SK-N-SH treated with all-trans-retinoic acid at 6 μM for 48 hours (cell line): ENCODE data around the gene GZMH.

Experiments used
- ATAC-seq: fragments of 200-7000 bp; cut with Tn5 transposase; 3 replicates; pipeline ENCODE4 v1.9.1; 2020; ENCODE audit warnings: mild to moderate bottlenecking, moderate library complexity
- BACH2 ChIP-seq: fragments of 250-450 bp; sonication (Bioruptor Pico); IDR thresholded peaks from 2 replicates; pipeline ENCODE4 v1.9.0; 2021; ENCODE audit warnings: mild to moderate bottlenecking, borderline replicate concordance
- CREB5 ChIP-seq: fragments of 250-450 bp; sonication (Bioruptor Pico); IDR thresholded peaks from 2 replicates; pipeline ENCODE4 v1.5.1; 2020; ENCODE audit warnings: low read depth, mild to moderate bottlenecking, moderate library complexity
- CSDC2 ChIP-seq: fragments of 250-450 bp; sonication (Bioruptor Pico); IDR thresholded peaks from 2 replicates; pipeline ENCODE4 v1.5.0; 2020; ENCODE audit warnings: mild to moderate bottlenecking, moderate library complexity
- ESRRG ChIP-seq: fragments of 250-450 bp; sonication (Bioruptor Pico); IDR thresholded peaks from 2 replicates; pipeline ENCODE4 v1.6.1; 2021; ENCODE audit warnings: mild to moderate bottlenecking
- GLIS3 ChIP-seq: fragments of 250-450 bp; sonication (Bioruptor Pico); IDR thresholded peaks from 2 replicates; pipeline ENCODE4 v1.5.0; 2020; ENCODE audit warnings: mild to moderate bottlenecking, moderate library complexity
- ISL1 ChIP-seq: fragments of 250-450 bp; sonication (Bioruptor Pico); IDR thresholded peaks from 2 replicates; pipeline ENCODE4 v2.1.2; 2022; ENCODE audit warnings: mild to moderate bottlenecking, moderate library complexity
- OSR1 ChIP-seq: fragments of 250-450 bp; sonication (Bioruptor Pico); IDR thresholded peaks from 2 replicates; pipeline ENCODE4 v1.8.0; 2022; ENCODE audit warnings: moderate library complexity, mild to moderate bottlenecking, inconsistent platforms
- PATZ1 ChIP-seq: fragments of 250-450 bp; sonication (Bioruptor Pico); IDR thresholded peaks from 2 replicates; pipeline ENCODE4 v1.8.0; 2020; ENCODE audit warnings: mild to moderate bottlenecking, moderate library complexity, borderline replicate concordance
- PPARA ChIP-seq: fragments of 250-450 bp; sonication (Bioruptor Pico); IDR thresholded peaks from 2 replicates; pipeline ENCODE4 v1.5.0; 2020; ENCODE audit warnings: mild to moderate bottlenecking, borderline replicate concordance
- RARB ChIP-seq: fragments of 250-450 bp; sonication (Bioruptor Pico); IDR thresholded peaks from 2 replicates; pipeline ENCODE4 v1.8.0; 2021; ENCODE audit warnings: mild to moderate bottlenecking, moderate library complexity
- SNAI2 ChIP-seq: fragments of 250-450 bp; sonication (Bioruptor Pico); IDR thresholded peaks from 2 replicates; pipeline ENCODE4 v1.5.0; 2020; ENCODE audit warnings: mild to moderate bottlenecking, moderate library complexity
- TCF4 ChIP-seq: fragments of 250-450 bp; sonication (Bioruptor Pico); IDR thresholded peaks from 2 replicates; pipeline ENCODE4 v1.8.0; 2021; ENCODE audit warnings: mild to moderate bottlenecking, moderate library complexity, borderline replicate concordance
- TOX ChIP-seq: fragments of 250-450 bp; sonication (Bioruptor Pico); IDR thresholded peaks from 2 replicates; pipeline ENCODE4 v1.8.0; 2021; ENCODE audit warnings: mild to moderate bottlenecking, moderate library complexity, borderline replicate concordance
- ZC3H10 ChIP-seq: fragments of 250-450 bp; sonication (Bioruptor Pico); IDR thresholded peaks from 2 replicates; pipeline ENCODE4 v1.5.1; 2021; ENCODE audit warnings: mild to moderate bottlenecking, moderate library complexity
- ZFP3 ChIP-seq: fragments of 250-450 bp; sonication (Bioruptor Pico); IDR thresholded peaks from 2 replicates; pipeline ENCODE4 v1.5.0; 2020; ENCODE audit warnings: mild to moderate bottlenecking, moderate library complexity
- ZFP30 ChIP-seq: fragments of 450-650 bp; formaldehyde crosslinking; IDR thresholded peaks from 2 replicates; pipeline ENCODE4 v1.5.0; 2022; ENCODE audit warnings: mild to moderate bottlenecking, moderate library complexity
- ZNF70 ChIP-seq: fragments of 450-650 bp; formaldehyde crosslinking; IDR thresholded peaks from 2 replicates; pipeline ENCODE4 v1.5.0; 2020; ENCODE audit warnings: mild to moderate bottlenecking, moderate library complexity
- ZNF8 ChIP-seq: fragments of 450-650 bp; formaldehyde crosslinking; IDR thresholded peaks from 2 replicates; pipeline ENCODE4 v1.5.0; 2020; ENCODE audit warnings: mild to moderate bottlenecking, moderate library complexity
- TF ChIP-seq, protein P1 (sequence below): fragments of 250-450 bp; sonication (Bioruptor Pico); IDR thresholded peaks from 2 replicates; pipeline ENCODE4 v1.5.0; 2020; ENCODE audit warnings: mild to moderate bottlenecking, moderate library complexity
- TF ChIP-seq, protein P2 (sequence below): fragments of 250-450 bp; sonication (Bioruptor Pico); IDR thresholded peaks from 2 replicates; pipeline ENCODE4 v1.8.0; 2021; ENCODE audit warnings: low read depth, mild to moderate bottlenecking, moderate library complexity, borderline replicate concordance
- TF ChIP-seq, protein P3 (sequence below): fragments of 250-450 bp; sonication (Bioruptor Pico); IDR thresholded peaks from 2 replicates; pipeline ENCODE4 v1.5.1; 2021; ENCODE audit warnings: mild to moderate bottlenecking, moderate library complexity

Gene GZMH

GRCh38 chr14:24613747-24614146 is 4.3 kb upstream of the GZMH start:
- TF ChIP-seq, protein P1, sequence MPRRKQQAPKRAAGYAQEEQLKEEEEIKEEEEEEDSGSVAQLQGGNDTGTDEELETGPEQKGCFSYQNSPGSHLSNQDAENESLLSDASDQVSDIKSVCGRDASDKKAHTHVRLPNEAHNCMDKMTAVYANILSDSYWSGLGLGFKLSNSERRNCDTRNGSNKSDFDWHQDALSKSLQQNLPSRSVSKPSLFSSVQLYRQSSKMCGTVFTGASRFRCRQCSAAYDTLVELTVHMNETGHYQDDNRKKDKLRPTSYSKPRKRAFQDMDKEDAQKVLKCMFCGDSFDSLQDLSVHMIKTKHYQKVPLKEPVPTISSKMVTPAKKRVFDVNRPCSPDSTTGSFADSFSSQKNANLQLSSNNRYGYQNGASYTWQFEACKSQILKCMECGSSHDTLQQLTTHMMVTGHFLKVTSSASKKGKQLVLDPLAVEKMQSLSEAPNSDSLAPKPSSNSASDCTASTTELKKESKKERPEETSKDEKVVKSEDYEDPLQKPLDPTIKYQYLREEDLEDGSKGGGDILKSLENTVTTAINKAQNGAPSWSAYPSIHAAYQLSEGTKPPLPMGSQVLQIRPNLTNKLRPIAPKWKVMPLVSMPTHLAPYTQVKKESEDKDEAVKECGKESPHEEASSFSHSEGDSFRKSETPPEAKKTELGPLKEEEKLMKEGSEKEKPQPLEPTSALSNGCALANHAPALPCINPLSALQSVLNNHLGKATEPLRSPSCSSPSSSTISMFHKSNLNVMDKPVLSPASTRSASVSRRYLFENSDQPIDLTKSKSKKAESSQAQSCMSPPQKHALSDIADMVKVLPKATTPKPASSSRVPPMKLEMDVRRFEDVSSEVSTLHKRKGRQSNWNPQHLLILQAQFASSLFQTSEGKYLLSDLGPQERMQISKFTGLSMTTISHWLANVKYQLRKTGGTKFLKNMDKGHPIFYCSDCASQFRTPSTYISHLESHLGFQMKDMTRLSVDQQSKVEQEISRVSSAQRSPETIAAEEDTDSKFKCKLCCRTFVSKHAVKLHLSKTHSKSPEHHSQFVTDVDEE (CRISPR knock-in tag) = no peak
- TF ChIP-seq ISL1 (CRISPR knock-in tag) = no peak
- TF ChIP-seq CREB5 (CRISPR knock-in tag) = no peak
- no peak for TF ChIP-seq ZFP30 (CRISPR knock-in tag)
- TF ChIP-seq, protein P2, sequence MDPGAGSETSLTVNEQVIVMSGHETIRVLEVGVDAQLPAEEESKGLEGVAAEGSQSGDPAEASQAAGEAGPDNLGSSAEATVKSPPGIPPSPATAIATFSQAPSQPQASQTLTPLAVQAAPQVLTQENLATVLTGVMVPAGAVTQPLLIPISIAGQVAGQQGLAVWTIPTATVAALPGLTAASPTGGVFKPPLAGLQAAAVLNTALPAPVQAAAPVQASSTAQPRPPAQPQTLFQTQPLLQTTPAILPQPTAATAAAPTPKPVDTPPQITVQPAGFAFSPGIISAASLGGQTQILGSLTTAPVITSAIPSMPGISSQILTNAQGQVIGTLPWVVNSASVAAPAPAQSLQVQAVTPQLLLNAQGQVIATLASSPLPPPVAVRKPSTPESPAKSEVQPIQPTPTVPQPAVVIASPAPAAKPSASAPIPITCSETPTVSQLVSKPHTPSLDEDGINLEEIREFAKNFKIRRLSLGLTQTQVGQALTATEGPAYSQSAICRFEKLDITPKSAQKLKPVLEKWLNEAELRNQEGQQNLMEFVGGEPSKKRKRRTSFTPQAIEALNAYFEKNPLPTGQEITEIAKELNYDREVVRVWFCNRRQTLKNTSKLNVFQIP (CRISPR knock-in tag) = no peak
- no peak for TF ChIP-seq ZNF70 (CRISPR knock-in tag)
- no peak for TF ChIP-seq ZNF8 (CRISPR knock-in tag)
- no peak for TF ChIP-seq ZFP3 (CRISPR knock-in tag)
- TF ChIP-seq PATZ1 = no peak
- no peak for TF ChIP-seq GLIS3
- no peak for TF ChIP-seq SNAI2 (CRISPR knock-in tag)
- TF ChIP-seq CSDC2 (CRISPR knock-in tag) = no peak
- TF ChIP-seq TCF4 = no peak
- no peak for TF ChIP-seq TOX (CRISPR knock-in tag)
- TF ChIP-seq, protein P3, sequence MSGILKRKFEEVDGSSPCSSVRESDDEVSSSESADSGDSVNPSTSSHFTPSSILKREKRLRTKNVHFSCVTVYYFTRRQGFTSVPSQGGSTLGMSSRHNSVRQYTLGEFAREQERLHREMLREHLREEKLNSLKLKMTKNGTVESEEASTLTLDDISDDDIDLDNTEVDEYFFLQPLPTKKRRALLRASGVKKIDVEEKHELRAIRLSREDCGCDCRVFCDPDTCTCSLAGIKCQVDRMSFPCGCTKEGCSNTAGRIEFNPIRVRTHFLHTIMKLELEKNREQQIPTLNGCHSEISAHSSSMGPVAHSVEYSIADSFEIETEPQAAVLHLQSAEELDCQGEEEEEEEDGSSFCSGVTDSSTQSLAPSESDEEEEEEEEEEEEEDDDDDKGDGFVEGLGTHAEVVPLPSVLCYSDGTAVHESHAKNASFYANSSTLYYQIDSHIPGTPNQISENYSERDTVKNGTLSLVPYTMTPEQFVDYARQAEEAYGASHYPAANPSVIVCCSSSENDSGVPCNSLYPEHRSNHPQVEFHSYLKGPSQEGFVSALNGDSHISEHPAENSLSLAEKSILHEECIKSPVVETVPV (CRISPR knock-in tag) = no peak
- no peak for TF ChIP-seq PPARA (CRISPR knock-in tag)
- ATAC-seq = no peak

DNA sequence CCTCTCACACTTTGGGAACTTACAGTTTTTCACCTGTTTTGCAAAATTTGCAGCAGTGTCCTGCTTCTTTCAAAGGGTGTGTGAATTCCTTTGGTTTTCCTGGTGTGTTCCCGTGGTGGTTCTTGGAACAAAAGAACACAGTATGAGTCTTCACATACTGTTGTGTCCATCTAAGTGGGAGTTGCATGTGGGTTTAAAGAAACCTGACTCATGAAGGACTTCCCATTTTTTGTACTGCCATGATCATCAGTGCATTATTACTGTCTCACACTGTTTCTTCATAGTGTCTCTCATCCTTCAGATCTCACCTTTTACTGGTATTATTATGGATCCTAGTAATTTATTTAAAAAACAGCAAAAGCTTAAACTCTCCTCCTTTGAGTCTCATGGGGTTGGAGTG is 3.8 kb upstream of the GZMH start:
- ATAC-seq = no peak
- TF ChIP-seq RARB (CRISPR knock-in tag) = no peak
- TF ChIP-seq TOX (CRISPR knock-in tag) = no peak
- TF ChIP-seq BACH2 (CRISPR knock-in tag) = no peak
- TF ChIP-seq PPARA (CRISPR knock-in tag) = no peak
- TF ChIP-seq SNAI2 (CRISPR knock-in tag) = no peak
- no peak for TF ChIP-seq ISL1 (CRISPR knock-in tag)
- TF ChIP-seq ZFP30 (CRISPR knock-in tag) = no peak
- no peak for TF ChIP-seq ZNF70 (CRISPR knock-in tag)
- no peak for TF ChIP-seq GLIS3
- TF ChIP-seq, protein P3 (CRISPR knock-in tag) = no peak
- TF ChIP-seq OSR1 (CRISPR knock-in tag) = no peak
- no peak for TF ChIP-seq ZC3H10 (CRISPR knock-in tag)
- TF ChIP-seq, protein P2 (CRISPR knock-in tag) = no peak
- TF ChIP-seq ZNF8 (CRISPR knock-in tag) = no peak
- TF ChIP-seq TCF4 = no peak
- no peak for TF ChIP-seq ESRRG (CRISPR knock-in tag)
- TF ChIP-seq, protein P1 (CRISPR knock-in tag) = no peak
